IPS-20b (cell line): ENCODE data around the gene ZZZ3.
"Not testable (repeated sequence)": the region's sequence is repeated elsewhere in the genome, so short reads cannot be mapped to it uniquely, and the experiment has no call there.

Source experiments
- H3K27ac ChIP-seq: one replicate; pipeline ENCODE4 v1.5.1; 2013; ENCODE audit warnings: low read length
- H3K27me3 ChIP-seq: 2 replicates; pipeline ENCODE4 v1.6.1; 2013; ENCODE audit warnings: mild to moderate bottlenecking, low read length, inconsistent platforms; ENCODE audit not compliant: insufficient read depth
- H3K36me3 ChIP-seq: 2 replicates; pipeline ENCODE4 v1.6.1; 2013; ENCODE audit warnings: low read depth, mild to moderate bottlenecking, inconsistent platforms, low read length, moderate library complexity; ENCODE audit not compliant: insufficient read depth
- H3K4me1 ChIP-seq: 2 replicates; pipeline ENCODE4 v1.6.1; 2013; ENCODE audit warnings: mild to moderate bottlenecking, control low read depth, inconsistent platforms, low read length, moderate library complexity; ENCODE audit not compliant: insufficient read depth
- H3K4me3 ChIP-seq: 2 replicates; pipeline ENCODE4 v1.5.1; 2013; ENCODE audit warnings: mild to moderate bottlenecking, low read length, inconsistent platforms
- H3K9ac ChIP-seq: 2 replicates; pipeline ENCODE4 v1.6.1; 2013; ENCODE audit warnings: low read depth, mild to moderate bottlenecking, inconsistent platforms, low read length, moderate library complexity
- H3K9me3 ChIP-seq: 2 replicates; pipeline ENCODE4 v1.6.1; 2013; ENCODE audit warnings: mild to moderate bottlenecking, low read depth, low read length, inconsistent platforms; ENCODE audit not compliant: insufficient read depth

Gene ZZZ3

DNA sequence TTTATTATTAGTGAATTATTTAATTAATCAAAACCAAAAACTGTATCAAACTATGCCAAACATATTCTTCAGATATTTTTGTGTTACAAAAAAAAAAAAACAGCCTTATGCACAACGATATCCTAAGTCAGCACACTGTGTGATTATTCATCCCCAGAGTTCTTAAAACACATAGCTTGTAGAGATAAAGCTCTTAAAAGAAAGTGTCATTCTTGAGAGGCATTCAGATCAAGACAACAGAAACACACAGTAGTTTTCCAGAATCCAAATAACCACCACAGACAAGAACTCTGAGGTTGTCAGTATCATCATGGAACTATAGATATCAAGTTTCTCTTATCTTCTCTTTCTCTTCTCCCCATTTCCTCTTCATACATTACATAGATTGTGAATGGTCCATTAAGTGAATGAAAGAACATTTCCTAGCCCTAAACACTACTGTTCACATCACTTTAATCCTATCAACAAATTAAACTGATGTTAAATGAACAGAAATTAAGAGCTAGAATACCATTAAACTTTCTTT is 13.5 kb downstream of the ZZZ3 start:
- H3K36me3 ChIP-seq = no peaks in the 10 kb centered on the region
- H3K4me1 ChIP-seq = peaks cover 8% of the 10 kb centered on the region
- H3K27me3 ChIP-seq = no peaks in the 10 kb centered on the region
- no peaks in the 10 kb centered on the region for H3K9me3 ChIP-seq
- H3K27ac ChIP-seq = no peak overlapping the region
- no peak overlapping the region for H3K4me3 ChIP-seq
- H3K9ac ChIP-seq = no peak overlapping the region

DNA sequence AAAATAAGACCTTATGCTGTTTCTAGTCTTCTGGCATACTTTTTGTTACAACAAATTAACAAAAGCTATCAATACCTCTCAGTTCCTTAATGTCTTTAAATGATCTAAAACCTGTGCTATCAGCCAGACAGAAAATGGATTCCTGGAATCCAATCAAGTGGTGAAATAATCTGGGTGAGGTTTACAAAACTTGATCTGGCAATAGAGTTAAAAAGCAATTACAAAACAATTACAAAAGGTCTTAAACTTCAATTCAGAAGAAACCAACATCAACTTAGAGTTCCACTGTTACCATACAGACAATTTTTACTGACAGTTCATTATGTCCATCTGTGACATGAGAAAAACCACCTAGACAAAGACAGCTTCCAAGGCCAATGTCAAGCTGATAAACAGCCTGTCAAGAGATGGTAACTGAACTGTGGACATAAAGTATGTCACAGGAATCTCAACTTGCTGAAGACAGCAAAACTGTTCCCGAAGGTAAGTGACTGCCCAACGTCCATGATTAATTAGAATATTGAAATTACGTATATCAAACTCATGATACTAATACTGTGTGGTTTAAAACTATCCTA is 17.4 kb downstream of the ZZZ3 start:
- no peaks in the 10 kb centered on the region for H3K27me3 ChIP-seq

DNA sequence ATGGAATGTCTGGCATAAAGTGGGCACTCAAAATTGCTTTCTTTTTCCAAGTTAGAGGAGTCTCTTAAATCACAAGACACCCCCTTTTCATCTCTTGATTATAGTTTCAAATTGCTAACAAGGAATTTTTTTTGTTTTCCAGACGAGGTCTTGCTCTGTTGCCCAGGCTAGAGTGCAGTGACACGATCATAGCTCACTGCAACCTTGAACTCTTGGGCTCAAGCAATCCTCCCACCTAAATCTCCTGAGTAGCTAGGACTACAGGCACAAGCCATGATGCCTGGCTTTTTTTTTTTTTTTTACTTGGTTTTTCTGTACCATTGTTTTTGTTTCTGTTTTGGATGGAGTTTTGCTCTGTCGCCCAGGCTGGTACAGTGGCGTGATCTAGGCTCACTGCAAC is 20.8 kb downstream of the ZZZ3 start:
- H3K9ac ChIP-seq = no peak overlapping the region
- no peaks in the 10 kb centered on the region for H3K27me3 ChIP-seq
- no peak overlapping the region for H3K4me3 ChIP-seq
- no peaks in the 10 kb centered on the region for H3K36me3 ChIP-seq
- H3K9me3 ChIP-seq = no peaks in the 10 kb centered on the region
- H3K27ac ChIP-seq = no peak overlapping the region
- no peaks in the 10 kb centered on the region for H3K4me1 ChIP-seq

More for the DNA sequence above, 17.4 kb downstream of the ZZZ3 start:
- H3K4me3 ChIP-seq = no peak overlapping the region
- H3K9me3 ChIP-seq = no peaks in the 10 kb centered on the region
- H3K27ac ChIP-seq = no peak overlapping the region
- no peak overlapping the region for H3K9ac ChIP-seq
- H3K36me3 ChIP-seq = no peaks in the 10 kb centered on the region
- no peaks in the 10 kb centered on the region; the same call in 1 of the 2 replicates for H3K4me1 ChIP-seq

DNA sequence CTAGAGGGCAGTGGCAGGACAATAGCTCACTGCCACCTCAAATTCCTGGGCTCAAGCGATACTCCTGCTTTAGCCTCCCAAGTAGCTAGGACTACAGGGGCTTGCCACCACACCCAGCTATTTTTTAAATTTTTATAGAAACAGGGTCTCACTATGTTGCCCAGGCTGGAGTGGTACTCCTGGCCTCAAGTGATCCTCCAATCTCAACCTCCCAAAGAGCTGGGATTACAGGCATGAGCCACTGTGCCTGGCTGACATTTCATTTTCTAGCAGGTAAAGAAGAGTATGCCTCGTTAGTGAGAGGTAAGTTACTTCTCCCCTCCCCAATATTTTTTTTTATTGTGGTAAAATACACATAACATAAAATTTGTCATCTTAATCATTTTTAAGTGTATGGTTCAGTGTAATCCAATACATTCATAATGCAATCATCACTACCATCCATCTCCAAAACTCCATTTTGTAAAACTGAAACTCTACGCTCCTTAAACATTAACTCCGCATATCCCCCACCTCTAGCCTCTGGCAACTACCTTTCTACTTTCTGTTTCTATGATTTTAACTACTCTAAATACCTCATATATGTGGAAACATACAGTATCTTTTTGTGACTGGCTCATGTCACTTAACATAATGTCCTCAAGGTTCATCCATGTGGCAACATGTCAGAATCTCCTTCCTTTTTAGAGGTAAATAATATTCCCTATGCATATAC is 22.4 kb downstream of the ZZZ3 start:
- Histone ChIP-seq H3K9ac (no peak overlapping the region), H3K36me3 (no peaks in the 10 kb centered on the region), H3K4me1 (no peaks in the 10 kb centered on the region), H3K27me3 (no peaks in the 10 kb centered on the region), H3K4me3 (no peak overlapping the region), H3K9me3 (no peaks in the 10 kb centered on the region), H3K27ac (no peak overlapping the region)

DNA sequence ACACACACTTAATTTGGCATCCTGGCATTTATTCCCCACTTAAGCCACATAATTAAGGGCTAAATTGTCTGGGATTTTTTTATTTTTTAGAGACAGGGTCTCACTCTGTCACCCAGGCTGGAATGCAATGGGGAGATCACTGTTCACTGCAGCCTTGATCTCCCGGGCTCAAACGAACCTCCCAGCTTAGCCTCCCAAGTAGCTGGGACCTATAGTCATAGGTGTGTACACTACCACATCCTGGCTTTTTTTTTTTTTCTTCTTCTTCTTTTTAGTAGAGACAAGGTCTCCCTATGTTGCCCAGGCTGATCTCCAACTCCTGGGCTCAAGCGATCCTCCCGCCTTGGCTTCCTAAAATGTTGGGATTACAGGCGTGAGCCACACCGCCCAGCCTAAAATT is 24.2 kb downstream of the ZZZ3 start:
- H3K27me3 ChIP-seq = no peaks in the 10 kb centered on the region
- no peaks in the 10 kb centered on the region for H3K9me3 ChIP-seq
- H3K27ac ChIP-seq = no peak overlapping the region
- H3K4me1 ChIP-seq = no peaks in the 10 kb centered on the region
- no peak overlapping the region for H3K9ac ChIP-seq
- no peaks in the 10 kb centered on the region for H3K36me3 ChIP-seq
- no peak overlapping the region for H3K4me3 ChIP-seq

DNA sequence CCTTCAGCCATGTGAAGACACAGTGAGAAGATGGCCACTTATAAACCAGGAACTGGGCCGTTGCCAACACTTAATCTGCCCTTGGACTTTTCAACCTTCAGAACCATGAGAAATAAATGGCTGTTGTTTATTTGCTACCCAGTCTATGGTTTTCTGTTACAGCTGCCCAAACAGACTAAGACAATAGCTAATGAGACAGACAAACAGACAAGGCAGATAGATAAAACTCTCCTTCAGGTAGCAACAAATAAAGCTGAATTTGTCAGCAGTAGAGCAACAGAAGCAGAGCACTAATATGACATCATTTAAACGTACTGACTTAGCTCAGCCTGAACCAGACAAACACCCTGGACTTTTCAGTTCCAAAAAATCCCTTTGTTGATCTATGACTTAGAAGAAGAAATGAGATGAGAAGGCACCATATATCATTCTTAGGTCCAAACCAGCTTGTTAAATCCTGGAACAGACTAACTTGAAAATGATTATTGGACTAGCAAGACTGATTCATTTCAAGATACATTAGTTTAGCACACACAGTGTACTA is 27.0 kb downstream of the ZZZ3 start:
- H3K36me3 ChIP-seq = peaks cover 6% of the 10 kb centered on the region; the same call in 1 of the 2 replicates
- no peak overlapping the region for H3K27ac ChIP-seq
- H3K4me1 ChIP-seq = no peaks in the 10 kb centered on the region
- H3K9ac ChIP-seq = no peak overlapping the region
- no peak overlapping the region for H3K4me3 ChIP-seq
- H3K9me3 ChIP-seq = peaks cover 10% of the 10 kb centered on the region
- H3K27me3 ChIP-seq = no peaks in the 10 kb centered on the region

DNA sequence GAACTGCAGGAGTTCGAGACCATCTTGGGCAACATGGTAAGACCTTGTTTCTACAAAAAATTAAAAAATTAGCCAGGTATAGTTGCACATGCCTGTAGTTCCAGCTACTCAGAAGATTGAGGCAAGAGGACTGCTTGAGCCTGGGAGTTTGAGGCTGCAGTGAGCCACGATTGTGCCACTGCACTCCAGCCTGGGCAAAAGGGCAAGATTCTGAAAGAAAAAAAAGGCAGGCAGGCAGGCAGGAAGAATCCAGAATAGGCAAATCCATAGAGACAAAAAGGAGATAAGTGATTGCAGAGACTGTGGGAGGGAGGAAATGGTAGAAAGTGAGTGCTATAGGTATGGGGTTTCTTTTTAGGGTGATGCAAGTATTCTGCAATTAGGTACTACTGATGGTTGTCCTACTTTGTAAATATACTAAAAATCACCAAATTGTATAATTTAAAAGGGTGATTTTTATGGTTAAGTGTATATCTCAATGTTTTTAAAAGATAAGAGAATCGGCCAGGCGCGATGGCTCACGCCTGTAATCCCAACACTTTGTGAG is 29.4 kb downstream of the ZZZ3 start:
- Histone ChIP-seq H3K9ac (no peak overlapping the region), H3K27me3 (no peaks in the 10 kb centered on the region), H3K4me3 (no peak overlapping the region), H3K9me3 (peaks cover 16% of the 10 kb centered on the region), H3K27ac (no peak overlapping the region), H3K4me1 (no peaks in the 10 kb centered on the region), H3K36me3 (peaks cover 6% of the 10 kb centered on the region)

DNA sequence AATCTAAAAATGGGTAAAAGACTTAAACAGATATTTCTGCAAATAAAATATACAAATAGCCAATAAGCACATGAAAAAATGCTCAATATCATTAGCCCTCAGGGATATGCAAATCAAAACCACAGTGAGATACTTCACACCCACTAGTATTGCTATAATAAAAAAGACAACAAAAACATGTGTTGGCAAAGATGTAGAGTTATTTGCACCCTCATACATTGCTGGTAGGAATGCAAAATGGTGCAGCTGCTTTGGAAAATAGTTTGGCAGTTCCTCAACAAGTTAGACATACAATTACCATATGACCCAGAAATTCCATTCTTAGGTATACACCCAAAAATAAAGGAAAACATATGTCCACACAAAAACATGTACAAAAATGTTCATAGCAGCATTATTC is 30.2 kb downstream of the ZZZ3 start:
- Histone ChIP-seq H3K4me1 (no peaks in the 10 kb centered on the region), H3K27me3 (no peaks in the 10 kb centered on the region), H3K36me3 (peaks cover 6% of the 10 kb centered on the region), H3K9me3 (peaks cover 16% of the 10 kb centered on the region), H3K9ac (no peak overlapping the region), H3K27ac (no peak overlapping the region), H3K4me3 (no peak overlapping the region)

DNA sequence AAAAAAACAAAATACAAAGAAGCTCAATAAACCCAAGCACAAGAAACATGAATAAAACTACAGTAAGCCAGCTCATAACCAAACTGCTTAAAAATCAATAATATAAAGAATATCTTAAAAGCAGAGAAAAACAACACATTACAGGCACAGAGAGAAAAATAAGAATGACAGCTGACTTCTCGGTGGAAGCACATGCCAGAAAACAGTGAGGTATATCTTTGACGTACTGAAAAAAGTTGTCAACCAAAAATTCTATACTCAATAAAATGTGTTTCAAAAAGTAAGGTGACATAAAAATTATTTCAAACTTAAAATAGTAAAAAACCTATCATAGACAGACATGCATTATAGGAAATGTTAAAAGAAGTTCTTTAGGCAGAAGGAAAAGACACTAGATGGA is 33.3 kb downstream of the ZZZ3 start:
- Histone ChIP-seq H3K9me3 (peaks cover 16% of the 10 kb centered on the region), H3K4me3 (no peak overlapping the region), H3K27me3 (no peaks in the 10 kb centered on the region), H3K4me1 (no peaks in the 10 kb centered on the region), H3K27ac (no peak overlapping the region), H3K36me3 (peaks cover 19% of the 10 kb centered on the region), H3K9ac (no peak overlapping the region)

DNA sequence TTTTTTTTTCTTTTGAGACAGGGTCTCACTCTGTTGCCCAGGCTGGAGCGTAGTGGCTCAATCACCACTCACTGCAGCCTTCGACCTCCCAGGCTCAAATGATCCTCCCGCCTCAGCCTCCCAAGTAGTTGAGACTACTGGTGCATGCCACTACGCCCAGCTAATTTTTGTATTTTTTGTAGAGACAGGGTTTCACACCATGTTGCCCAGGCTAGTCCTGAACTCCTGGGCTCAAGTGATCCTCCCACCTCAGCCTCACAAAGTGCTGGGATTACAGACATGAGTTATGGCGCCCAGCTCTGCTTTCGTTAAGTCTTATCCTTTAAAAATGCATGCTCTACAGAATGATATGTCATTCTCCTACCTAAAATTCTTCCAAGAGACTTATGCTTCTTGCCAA is 36.2 kb downstream of the ZZZ3 start:
- H3K27me3 ChIP-seq, H3K4me1 ChIP-seq, H3K4me3 ChIP-seq, H3K9ac ChIP-seq, H3K27ac ChIP-seq: not testable (repeated sequence)
- Histone ChIP-seq H3K36me3 (peaks cover 16% of the 10 kb centered on the region), H3K9me3 (peaks cover 12% of the 10 kb centered on the region)

DNA sequence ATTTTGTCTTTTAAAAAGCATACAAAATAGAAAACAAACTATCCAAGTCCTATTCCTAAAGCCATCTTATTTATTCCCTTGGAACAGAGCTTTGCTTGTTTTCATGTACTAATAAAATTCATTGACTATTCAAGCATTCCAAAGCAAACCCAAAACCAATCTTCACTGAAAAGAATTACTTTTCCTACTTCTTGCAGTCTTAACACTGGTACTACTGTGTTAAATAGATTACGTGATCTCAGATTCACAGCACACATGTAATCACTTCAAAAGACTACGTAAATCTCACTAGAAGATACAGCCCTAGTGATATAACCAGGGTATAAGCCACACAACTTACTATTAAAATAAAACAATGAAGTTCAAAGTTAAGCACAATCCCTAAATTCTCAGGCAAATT is 39.0 kb downstream of the ZZZ3 start:
- H3K36me3 ChIP-seq = peaks cover 13% of the 10 kb centered on the region
- no peaks in the 10 kb centered on the region for H3K4me1 ChIP-seq
- no peak overlapping the region for H3K4me3 ChIP-seq
- no peak overlapping the region for H3K27ac ChIP-seq
- no peaks in the 10 kb centered on the region for H3K9me3 ChIP-seq
- H3K9ac ChIP-seq = no peak overlapping the region
- H3K27me3 ChIP-seq = no peaks in the 10 kb centered on the region

DNA sequence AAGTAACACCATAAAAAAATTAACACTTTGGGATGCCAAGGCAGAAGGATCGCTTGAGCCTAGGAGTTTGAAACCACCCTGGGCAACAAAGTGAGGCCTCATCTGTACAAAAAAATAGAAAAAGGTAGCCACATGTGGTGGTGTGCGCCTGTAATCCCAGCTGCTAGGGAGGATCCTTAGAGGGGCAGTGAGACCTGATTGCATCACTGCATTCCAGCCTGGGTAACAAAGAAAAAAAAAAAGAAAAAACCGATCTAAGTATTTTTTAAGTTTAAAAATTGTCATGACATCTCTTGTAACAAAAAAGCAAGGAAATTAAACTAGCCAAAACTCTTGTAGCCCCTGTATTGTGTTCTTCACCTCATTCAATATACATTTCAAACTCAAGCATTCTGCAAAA is 39.5 kb downstream of the ZZZ3 start:
- Histone ChIP-seq H3K27ac (no peak overlapping the region), H3K4me1 (no peaks in the 10 kb centered on the region), H3K4me3 (no peak overlapping the region), H3K9me3 (no peaks in the 10 kb centered on the region), H3K9ac (no peak overlapping the region), H3K36me3 (peaks cover 13% of the 10 kb centered on the region), H3K27me3 (no peaks in the 10 kb centered on the region)
